Neural progenitor cell (in vitro differentiated cells): ENCODE data around the gene ZCCHC7. TPM values are rescaled to one million over a fixed set of nuclear protein-coding genes. Genes with fewer than 3 reads are reported as not detected.

Experiments used
- DNase-seq: peaks from one replicate; pipeline ENCODE4 v3.0.0-alpha.2; 2016; ENCODE audit warnings: low spot score
- H2AFZ ChIP-seq: fragments of 200-600 bp; sonication (generic); replicated peaks from 2 replicates; pipeline ENCODE4 v1.6.1; 2016; ENCODE audit warnings: antibody characterized with exemption
- H3F3A ChIP-seq: fragments of 200-600 bp; sonication (generic); 2 replicates; pipeline ENCODE4 v1.6.1; 2016; ENCODE audit warnings: antibody characterized with exemption, low read depth
- H3K27ac ChIP-seq: fragments of 200-600 bp; sonication (generic); 2 replicates; pipeline ENCODE4 v1.5.1; 2016; ENCODE audit warnings: mild to moderate bottlenecking
- H3K27me3 ChIP-seq: fragments of 200-600 bp; sonication (generic); 2 replicates; pipeline ENCODE4 v1.6.1; 2016; ENCODE audit warnings: mild to moderate bottlenecking, moderate library complexity
- H3K36me3 ChIP-seq: fragments of 200-600 bp; sonication (generic); 2 replicates; pipeline ENCODE4 v1.5.1; 2016
- H3K4me1 ChIP-seq: fragments of 200-600 bp; sonication (generic); 2 replicates; pipeline ENCODE4 v1.6.1; 2016; ENCODE audit warnings: mixed run types
- H3K4me2 ChIP-seq: fragments of 200-600 bp; sonication (generic); 2 replicates; pipeline ENCODE4 v1.6.1; 2016
- H3K4me3 ChIP-seq: fragments of 200-600 bp; sonication (generic); 2 replicates; pipeline ENCODE4 v1.5.1; 2016
- H3K79me2 ChIP-seq: fragments of 200-600 bp; sonication (generic); 2 replicates; pipeline ENCODE4 v1.6.1; 2016; ENCODE audit warnings: low read depth
- H3K9ac ChIP-seq: fragments of 200-600 bp; sonication (generic); 2 replicates; pipeline ENCODE4 v1.6.1; 2016
- H3K9me3 ChIP-seq: fragments of 200-600 bp; sonication (generic); 2 replicates; pipeline ENCODE4 v1.5.1; 2016; ENCODE audit warnings: low read depth
- H4K20me1 ChIP-seq: fragments of 200-600 bp; sonication (generic); 2 replicates; pipeline ENCODE4 v1.6.1; 2016; ENCODE audit warnings: low read depth
- H3K27ac Mint-ChIP-seq: 3 replicates; pipeline ENCODE4 v1.8.0; 2021; ENCODE audit warnings: mixed read lengths
- H3K27me3 Mint-ChIP-seq: 2 replicates; pipeline ENCODE4 v1.8.0; 2022; ENCODE audit warnings: low read depth, mild to moderate bottlenecking, inconsistent platforms, moderate library complexity, mixed read lengths; ENCODE audit not compliant: insufficient read depth
- H3K36me3 Mint-ChIP-seq: 3 replicates; pipeline ENCODE4 v1.8.0; 2021; ENCODE audit warnings: mixed read lengths
- H3K4me1 Mint-ChIP-seq: 3 replicates; pipeline ENCODE4 v1.8.0; 2021; ENCODE audit warnings: mixed read lengths
- H3K4me3 Mint-ChIP-seq: 3 replicates; pipeline ENCODE4 v1.8.0; 2021; ENCODE audit warnings: mild to moderate bottlenecking, moderate library complexity, mixed read lengths
- H3K9me3 Mint-ChIP-seq: 3 replicates; pipeline ENCODE4 v1.8.0; 2020; ENCODE audit warnings: mixed read lengths
- EZH2 ChIP-seq: fragments of 200-600 bp; sonication (generic); IDR thresholded peaks from 2 replicates; pipeline ENCODE4 v1.6.1; 2017; ENCODE audit warnings: antibody characterized with exemption, mild to moderate bottlenecking, moderate library complexity
- EZH2phosphoT487 ChIP-seq: fragments of 200-600 bp; sonication (generic); IDR thresholded peaks from 2 replicates; pipeline ENCODE4 v1.6.1; 2017; ENCODE audit warnings: antibody characterized with exemption
- total RNA-seq: library from RNA; depleted of rRNA; stranded (reverse); fragments of >200 nt; gene quantifications from 2 replicates; pipeline ENCODE4 v1.2.3, GENCODE V29; 2015; ENCODE audit warnings: low replicate concordance
- TF ChIP-seq, protein P1 (sequence below): fragments of 200-600 bp; sonication (generic); IDR thresholded peaks from 2 replicates; pipeline ENCODE4 v1.5.1; 2017; ENCODE audit warnings: antibody characterized with exemption, mild to moderate bottlenecking

Gene ZCCHC7
- total RNA-seq, 1 donor from 2014 or later: 27.6 TPM

DNA sequence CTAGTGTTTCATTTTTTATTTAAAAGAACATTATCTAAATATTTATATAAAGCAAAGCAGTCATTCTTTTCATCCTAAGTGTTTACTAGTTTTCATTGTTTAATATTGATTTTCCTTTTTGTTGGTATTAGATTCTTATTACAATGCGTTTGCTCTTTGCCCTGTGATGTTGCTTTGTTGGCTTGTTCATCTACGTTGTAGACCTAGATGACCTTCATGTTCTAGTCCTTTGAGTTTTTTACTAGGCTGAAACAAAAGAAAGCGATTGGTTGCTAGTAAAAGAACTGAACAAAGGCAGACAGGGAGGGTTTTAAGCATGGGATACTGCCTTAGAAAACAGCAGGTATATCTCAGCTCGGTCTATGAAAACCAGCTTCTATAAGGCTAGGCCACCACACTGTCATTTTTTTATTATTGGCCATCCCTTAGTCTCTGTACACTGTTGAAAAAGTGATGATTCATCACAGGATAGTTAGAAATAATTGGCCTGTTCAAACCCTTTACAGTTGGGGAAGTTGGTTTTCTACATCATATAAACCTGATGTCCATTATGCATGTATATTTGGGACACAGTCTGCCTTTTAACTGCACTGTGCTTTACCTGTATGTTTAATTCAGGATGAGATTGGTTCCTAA, 119.0 kb downstream of the ZCCHC7 start:
- no peak overlapping the region for H3K27ac Mint-ChIP-seq
- DNase-seq: peak; percentile 10
- Histone ChIP-seq H2AFZ (no peak overlapping the region), H3K9me3 (no peaks in the 10 kb centered on the region), H3K36me3 (no peaks in the 10 kb centered on the region), H3K27me3 (no peaks in the 10 kb centered on the region), H3K4me1 (peaks cover 27% of the 10 kb centered on the region), H4K20me1 (peaks cover 16% of the 10 kb centered on the region), H3K27ac (no peak overlapping the region), H3K9ac (no peak overlapping the region), H3K4me2 (peak overlapping the region; percentile 21), H3K79me2 (peaks cover 9% of the 10 kb centered on the region), H3K4me3 (no peak overlapping the region), H3F3A (no peaks in the 10 kb centered on the region)
- TF ChIP-seq EZH2: no peak
- no peak for TF ChIP-seq EZH2phosphoT487
- TF ChIP-seq, protein P1, sequence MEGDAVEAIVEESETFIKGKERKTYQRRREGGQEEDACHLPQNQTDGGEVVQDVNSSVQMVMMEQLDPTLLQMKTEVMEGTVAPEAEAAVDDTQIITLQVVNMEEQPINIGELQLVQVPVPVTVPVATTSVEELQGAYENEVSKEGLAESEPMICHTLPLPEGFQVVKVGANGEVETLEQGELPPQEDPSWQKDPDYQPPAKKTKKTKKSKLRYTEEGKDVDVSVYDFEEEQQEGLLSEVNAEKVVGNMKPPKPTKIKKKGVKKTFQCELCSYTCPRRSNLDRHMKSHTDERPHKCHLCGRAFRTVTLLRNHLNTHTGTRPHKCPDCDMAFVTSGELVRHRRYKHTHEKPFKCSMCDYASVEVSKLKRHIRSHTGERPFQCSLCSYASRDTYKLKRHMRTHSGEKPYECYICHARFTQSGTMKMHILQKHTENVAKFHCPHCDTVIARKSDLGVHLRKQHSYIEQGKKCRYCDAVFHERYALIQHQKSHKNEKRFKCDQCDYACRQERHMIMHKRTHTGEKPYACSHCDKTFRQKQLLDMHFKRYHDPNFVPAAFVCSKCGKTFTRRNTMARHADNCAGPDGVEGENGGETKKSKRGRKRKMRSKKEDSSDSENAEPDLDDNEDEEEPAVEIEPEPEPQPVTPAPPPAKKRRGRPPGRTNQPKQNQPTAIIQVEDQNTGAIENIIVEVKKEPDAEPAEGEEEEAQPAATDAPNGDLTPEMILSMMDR: no peak
- H3K27me3 Mint-ChIP-seq: no peaks in the 10 kb centered on the region
- peaks cover 10% of the 10 kb centered on the region for H3K9me3 Mint-ChIP-seq
- H3K4me3 Mint-ChIP-seq: no peak overlapping the region
- peaks cover 35% of the 10 kb centered on the region for H3K4me1 Mint-ChIP-seq
- H3K36me3 Mint-ChIP-seq: peaks cover 23% of the 10 kb centered on the region

DNA sequence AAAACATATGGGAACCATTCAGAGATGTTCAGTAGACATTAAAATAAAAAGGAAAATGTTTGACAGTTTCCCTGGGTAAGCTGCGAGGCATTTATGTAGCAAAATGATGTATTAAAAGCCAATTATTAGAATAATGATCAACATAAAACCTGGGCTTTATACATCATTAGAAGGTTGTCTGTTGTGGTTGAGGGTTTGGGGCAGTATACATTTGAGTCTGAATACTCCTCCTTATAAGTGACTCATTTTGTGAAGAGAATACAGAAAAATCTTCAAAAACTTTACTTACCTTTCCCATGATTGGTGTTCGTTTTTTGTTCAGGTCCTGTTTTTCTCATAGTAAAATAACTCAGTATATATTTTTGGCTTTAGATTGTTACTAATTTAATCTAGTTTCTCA, 119.5 kb downstream of the ZCCHC7 start:
- H3K9me3 ChIP-seq: no peaks in the 10 kb centered on the region
- H3K9ac ChIP-seq: no peak overlapping the region
- H4K20me1 ChIP-seq: peaks cover 16% of the 10 kb centered on the region
- H3K79me2 ChIP-seq: peaks cover 9% of the 10 kb centered on the region
- H3K27ac Mint-ChIP-seq: no peak overlapping the region
- H2AFZ ChIP-seq: no peak overlapping the region
- no peaks in the 10 kb centered on the region for H3F3A ChIP-seq
- H3K4me2 ChIP-seq: no peak overlapping the region
- H3K4me1 ChIP-seq: peaks cover 27% of the 10 kb centered on the region
- H3K27ac ChIP-seq: no peak overlapping the region
- H3K4me3 ChIP-seq: no peak overlapping the region
- peaks cover 11% of the 10 kb centered on the region for H3K9me3 Mint-ChIP-seq
- no peaks in the 10 kb centered on the region for H3K27me3 Mint-ChIP-seq
- no peaks in the 10 kb centered on the region for H3K27me3 ChIP-seq
- TF ChIP-seq EZH2 (no peak), EZH2phosphoT487 (no peak)
- TF ChIP-seq, protein P1: no peak
- H3K4me3 Mint-ChIP-seq: no peak overlapping the region
- H3K36me3 ChIP-seq: no peaks in the 10 kb centered on the region
- peaks cover 24% of the 10 kb centered on the region for H3K36me3 Mint-ChIP-seq
- H3K4me1 Mint-ChIP-seq: peaks cover 38% of the 10 kb centered on the region
- DNase-seq: no peak

- H3K4me1 Mint-ChIP-seq: peaks cover 38% of the 10 kb centered on the region
- no peak overlapping the region for H3K27ac Mint-ChIP-seq
Measured at GRCh38 chr9:37241340-37241739, 121.0 kb downstream of the ZCCHC7 start.

More at GRCh38 chr9:37241340-37241739, 121.0 kb downstream of the ZCCHC7 start:
- peaks cover 16% of the 10 kb centered on the region for H4K20me1 ChIP-seq
- H3K4me3 Mint-ChIP-seq: no peak overlapping the region
- no peak overlapping the region for H3K27ac ChIP-seq
- DNase-seq: no peak
- H3K4me1 ChIP-seq: peaks cover 27% of the 10 kb centered on the region
- H3K9me3 Mint-ChIP-seq: peaks cover 7% of the 10 kb centered on the region
- no peaks in the 10 kb centered on the region for H3K27me3 ChIP-seq
- H2AFZ ChIP-seq: no peak overlapping the region
- H3F3A ChIP-seq: no peaks in the 10 kb centered on the region
- peaks cover 23% of the 10 kb centered on the region for H3K36me3 Mint-ChIP-seq
- H3K79me2 ChIP-seq: peaks cover 9% of the 10 kb centered on the region
- H3K4me2 ChIP-seq: no peak overlapping the region
- no peak overlapping the region for H3K9ac ChIP-seq
- no peaks in the 10 kb centered on the region for H3K27me3 Mint-ChIP-seq
- no peaks in the 10 kb centered on the region for H3K36me3 ChIP-seq
- no peaks in the 10 kb centered on the region for H3K9me3 ChIP-seq
- TF ChIP-seq EZH2 (no peak), EZH2phosphoT487 (no peak)
- TF ChIP-seq, protein P1: no peak
- no peak overlapping the region for H3K4me3 ChIP-seq
